Measurements from ENCODE around the gene HOXA5. TPM values are rescaled to one million over a fixed set of nuclear protein-coding genes. Genes with fewer than 3 reads are reported as not detected.

HOXA5 gene
- total RNA-seq, 1 experiment from 2014 or later, result 7.5 TPM

GRCh38 chr7:27189997-27190748 is 46.7 kb upstream of the HOXA5 start:
- Histone ChIP-seq H3K4me1 (ENCODE audit: insufficient read depth, low read length) (peaks cover 41% of the 10 kb centered on the region), H3K9me3 (ENCODE audit: low read length) (no peaks in the 10 kb centered on the region), H4K20me1 (ENCODE audit: low read length) (no peaks in the 10 kb centered on the region; the same call in 1 of the 2 replicates), H2AFZ (ENCODE audit: low read length) (no peak overlapping the region), H3K36me3 (ENCODE audit: low read depth, low read length) (no peaks in the 10 kb centered on the region), H3K4me3 (ENCODE audit: low read length) (peak overlapping the region; percentile 91), H3K4me2 (ENCODE audit: low read length) (peak overlapping the region; percentile 99), H3K79me2 (ENCODE audit: low read length) (peaks cover 100% of the 10 kb centered on the region), H3K9me2 (replicated peaks; ENCODE audit: low read length) (no peaks in the 10 kb centered on the region), H3K9ac (ENCODE audit: low read length) (peak overlapping the region; percentile 97), H3F3A (ENCODE audit: low read length, unreplicated experiment) (no peaks in the 10 kb centered on the region), H3K27ac (ENCODE audit: low read length) (peak overlapping the region; percentile 97), H3K27me3 (ENCODE audit: low read length) (no peaks in the 10 kb centered on the region)
- POLR2A ChIA-PET (ENCODE audit: unreplicated experiment), result interaction anchor here (0.5 to 2.6 kb wide), 6 partner anchors 10 to 482 kb away, joined by 3 to 24 read pairs (median 8); partner anchors contain the start of gene HOXA13
- intact Hi-C loops (cut with micrococcal nuclease), result no loop called here
- no peak for ATAC-seq
- TF ChIP-seq CTCF (conservative IDR thresholded peaks at IDR 0.05; ENCODE audit: low read depth, low read length) (no peak), EZH2 (IDR thresholded peaks at IDR 0.05; ENCODE audit: low read length, unreplicated experiment) (no peak), EZH2phosphoT487 (IDR thresholded peaks at IDR 0.05; ENCODE audit: borderline replicate concordance, low read length) (no peak)
- no TSS peak for BruUV-seq (replicated peaks)
- CTCF ChIA-PET, result interaction anchor here (1.0 to 1.8 kb wide), 2 partner anchors 11 to 22 kb away, joined by 6 to 11 read pairs; no protein-coding TSS in a partner anchor
- peak; percentile 66 for DNase-seq

DNA sequence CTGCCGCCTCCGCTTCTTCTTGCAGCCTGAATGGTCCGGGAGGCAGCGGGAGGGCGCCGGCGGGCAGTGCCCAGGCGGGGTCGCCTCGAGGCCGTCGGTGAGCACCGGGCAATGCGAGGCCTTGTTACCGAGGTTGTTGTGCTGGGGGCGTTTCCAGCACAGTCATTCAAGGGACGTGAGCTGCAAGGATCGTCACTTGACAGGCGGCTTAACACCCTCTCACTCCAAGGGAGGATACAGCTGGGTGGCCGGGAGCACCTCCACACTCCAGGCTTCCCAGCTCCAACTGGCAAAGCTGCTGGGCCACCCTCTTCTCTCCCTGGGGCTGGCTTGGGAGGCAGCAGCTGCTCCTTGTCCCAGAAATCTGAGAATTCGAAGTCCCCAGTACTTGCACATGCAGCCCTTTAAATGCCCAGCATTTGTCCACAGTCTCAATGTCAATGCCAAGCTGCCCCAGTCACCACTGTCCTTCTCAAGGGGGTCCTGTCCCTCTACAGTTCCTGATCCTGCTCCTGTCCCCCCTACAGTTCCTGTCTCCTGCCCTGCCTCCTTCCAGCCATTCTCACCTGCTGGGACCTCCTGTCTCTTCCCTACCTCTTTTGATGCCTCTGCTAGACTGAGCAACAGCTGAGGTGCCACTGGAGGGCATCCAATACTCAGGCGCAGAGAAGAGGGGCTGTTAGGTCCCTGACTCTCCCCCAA is 46.0 kb upstream of the HOXA5 start:
- POLR2A ChIA-PET (ENCODE audit: unreplicated experiment), result interaction anchor here (0.5 to 2.6 kb wide), 8 partner anchors 9 to 481 kb away, joined by 3 to 24 read pairs (median 5); partner anchors contain the start of gene HOXA13

More for the DNA sequence above, 46.0 kb upstream of the HOXA5 start:
- no peaks in the 10 kb centered on the region for H3F3A ChIP-seq (ENCODE audit: low read length, unreplicated experiment)
- peak overlapping the region; percentile 91 for H3K4me3 ChIP-seq (ENCODE audit: low read length)
- TF ChIP-seq EZH2 (IDR thresholded peaks at IDR 0.05; ENCODE audit: low read length, unreplicated experiment) (no peak), CTCF (conservative IDR thresholded peaks at IDR 0.05; ENCODE audit: low read depth, low read length) (no peak), EZH2phosphoT487 (IDR thresholded peaks at IDR 0.05; ENCODE audit: borderline replicate concordance, low read length) (no peak)
- no peaks in the 10 kb centered on the region for H3K27me3 ChIP-seq (ENCODE audit: low read length)
- peak overlapping the region; percentile 97 for H3K27ac ChIP-seq (ENCODE audit: low read length)
- no peaks in the 10 kb centered on the region for H3K36me3 ChIP-seq (ENCODE audit: low read depth, low read length)
- no TSS peak for BruUV-seq (replicated peaks)
- peaks cover 41% of the 10 kb centered on the region for H3K4me1 ChIP-seq (ENCODE audit: insufficient read depth, low read length)
- H4K20me1 ChIP-seq (ENCODE audit: low read length), result no peaks in the 10 kb centered on the region
- peak overlapping the region; percentile 1; the same call in 1 of the 2 replicates for H2AFZ ChIP-seq (ENCODE audit: low read length)
- H3K79me2 ChIP-seq (ENCODE audit: low read length), result peaks cover 100% of the 10 kb centered on the region
- no peaks in the 10 kb centered on the region for H3K9me3 ChIP-seq (ENCODE audit: low read length)
- peak overlapping the region; percentile 99 for H3K4me2 ChIP-seq (ENCODE audit: low read length)
- ATAC-seq, result peak; percentile 32
- H3K9me2 ChIP-seq (replicated peaks; ENCODE audit: low read length), result no peaks in the 10 kb centered on the region
- intact Hi-C loops (cut with micrococcal nuclease), result no loop called here
- peak; percentile 86 for DNase-seq
- H3K9ac ChIP-seq (ENCODE audit: low read length), result peak overlapping the region; percentile 97
- CTCF ChIA-PET, result interaction anchor here (1.0 to 1.8 kb wide), 3 partner anchors 10 to 28 kb away, joined by 3 to 11 read pairs (median 6); no protein-coding TSS in a partner anchor

All from PC-3 (cell line).